AG09309 (cell line): Measurements from ENCODE around the gene GALNS.

Experiments
- DNase-seq: peaks from one replicate; pipeline ENCODE4 v3.0.0-alpha.2; 2010; ENCODE audit warnings: low read depth
- H3K4me3 ChIP-seq: 2 replicates; pipeline ENCODE4 v1.5.1; 2011; ENCODE audit warnings: mild to moderate bottlenecking, low read depth, low read length, moderate library complexity; ENCODE audit not compliant: control insufficient read depth
- TF ChIP-seq, protein P1 (sequence below): IDR thresholded peaks from 2 replicates; pipeline ENCODE4 v1.5.1; 2011; ENCODE audit warnings: mild to moderate bottlenecking, low read depth, low read length, inconsistent platforms; ENCODE audit not compliant: insufficient read depth, control insufficient read depth; ENCODE audit errors: missing control alignments

The GALNS gene

GRCh38 chr16:88798772-88799455 lies 57.8 kb downstream of the GALNS start:
- no peak for DNase-seq
- no peak overlapping the region for H3K4me3 ChIP-seq
- TF ChIP-seq, protein P1, sequence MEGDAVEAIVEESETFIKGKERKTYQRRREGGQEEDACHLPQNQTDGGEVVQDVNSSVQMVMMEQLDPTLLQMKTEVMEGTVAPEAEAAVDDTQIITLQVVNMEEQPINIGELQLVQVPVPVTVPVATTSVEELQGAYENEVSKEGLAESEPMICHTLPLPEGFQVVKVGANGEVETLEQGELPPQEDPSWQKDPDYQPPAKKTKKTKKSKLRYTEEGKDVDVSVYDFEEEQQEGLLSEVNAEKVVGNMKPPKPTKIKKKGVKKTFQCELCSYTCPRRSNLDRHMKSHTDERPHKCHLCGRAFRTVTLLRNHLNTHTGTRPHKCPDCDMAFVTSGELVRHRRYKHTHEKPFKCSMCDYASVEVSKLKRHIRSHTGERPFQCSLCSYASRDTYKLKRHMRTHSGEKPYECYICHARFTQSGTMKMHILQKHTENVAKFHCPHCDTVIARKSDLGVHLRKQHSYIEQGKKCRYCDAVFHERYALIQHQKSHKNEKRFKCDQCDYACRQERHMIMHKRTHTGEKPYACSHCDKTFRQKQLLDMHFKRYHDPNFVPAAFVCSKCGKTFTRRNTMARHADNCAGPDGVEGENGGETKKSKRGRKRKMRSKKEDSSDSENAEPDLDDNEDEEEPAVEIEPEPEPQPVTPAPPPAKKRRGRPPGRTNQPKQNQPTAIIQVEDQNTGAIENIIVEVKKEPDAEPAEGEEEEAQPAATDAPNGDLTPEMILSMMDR, result no peak

GRCh38 chr16:88798073-88798472 lies 58.7 kb downstream of the GALNS start:
- H3K4me3 ChIP-seq, result no peak overlapping the region
- no peak for DNase-seq
- TF ChIP-seq, protein P1, result no peak

GRCh38 chr16:88796278-88796677 lies 60.5 kb downstream of the GALNS start:
- TF ChIP-seq, protein P1, result no peak
- no peak overlapping the region for H3K4me3 ChIP-seq
- no peak for DNase-seq

DNA sequence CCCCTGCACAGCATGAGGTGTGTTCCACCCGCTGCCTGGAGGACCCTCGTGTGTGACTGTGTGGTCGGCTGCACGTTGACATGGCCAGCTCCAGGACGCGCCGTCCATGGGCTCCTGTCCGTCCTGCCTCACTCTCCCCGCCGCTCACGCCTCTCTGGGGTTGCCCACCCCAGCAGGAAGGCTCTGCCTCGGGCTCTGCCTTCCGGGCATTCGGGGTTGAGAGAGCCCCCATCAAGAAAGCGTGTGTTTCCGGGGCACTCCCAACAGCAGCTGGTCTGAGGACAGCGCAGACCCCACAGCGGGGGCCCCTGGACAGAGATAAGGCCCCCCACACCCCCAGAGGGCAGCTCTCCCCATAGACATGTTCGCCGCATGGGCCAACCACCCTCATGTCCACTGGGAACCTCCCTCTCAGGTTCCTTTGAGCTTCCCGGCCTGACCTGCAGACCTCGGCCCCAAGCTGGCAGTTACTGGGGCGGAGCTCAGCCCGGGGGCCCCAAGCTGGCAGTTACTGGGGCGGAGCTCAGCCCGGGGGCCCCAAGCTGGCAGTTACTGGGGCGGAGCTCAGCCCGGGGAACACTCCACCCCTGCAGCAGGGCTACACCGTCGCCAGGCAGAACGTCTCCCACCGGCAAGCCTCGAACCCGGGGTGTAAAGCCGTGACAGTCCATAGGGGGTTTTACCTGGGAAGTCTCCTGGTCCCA lies 63.3 kb downstream of the GALNS start:
- no peak for DNase-seq
- TF ChIP-seq, protein P1, result no peak
- no peak overlapping the region for H3K4me3 ChIP-seq

GRCh38 chr16:88792668-88793250 lies 64.0 kb downstream of the GALNS start:
- TF ChIP-seq, protein P1, result no peak
- no peak for DNase-seq

DNA sequence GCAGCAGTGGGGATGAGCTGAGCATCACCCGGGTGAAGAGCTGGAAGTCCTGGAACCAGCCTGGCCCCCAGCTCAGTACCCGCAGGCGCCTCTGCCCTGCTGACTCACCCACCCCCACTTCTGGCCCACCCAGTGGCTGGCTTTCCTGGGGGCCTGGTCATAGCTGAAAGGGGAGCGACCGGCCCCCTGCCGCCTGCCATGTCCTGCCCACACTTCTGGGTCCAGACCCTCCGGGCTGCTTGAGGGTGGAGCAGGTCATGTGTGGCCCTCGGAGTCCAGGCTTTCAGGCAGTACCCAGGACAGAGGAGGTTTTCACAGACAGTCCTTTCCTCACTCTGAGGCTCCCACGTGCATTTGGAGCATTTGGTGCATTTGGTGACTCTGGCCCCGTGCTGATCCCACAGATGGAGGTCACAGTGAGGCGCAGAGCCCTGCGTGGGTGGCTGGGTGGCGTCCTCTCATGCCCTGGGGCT lies 64.6 kb downstream of the GALNS start:
- DNase-seq, result no peak
- H3K4me3 ChIP-seq, result no peak overlapping the region
- TF ChIP-seq, protein P1, result no peak

More at GRCh38 chr16:88792668-88793250, 64.0 kb downstream of the GALNS start:
- H3K4me3 ChIP-seq, result no peak overlapping the region
